ENCODE data around the gene WWC2. TPM values are rescaled to one million over a fixed set of nuclear protein-coding genes. Genes with fewer than 3 reads are reported as not detected.

Gene WWC2
- total and polyA plus RNA-seq, 9 donors = 9.4 to 43.0 (median 32.5) TPM

DNA sequence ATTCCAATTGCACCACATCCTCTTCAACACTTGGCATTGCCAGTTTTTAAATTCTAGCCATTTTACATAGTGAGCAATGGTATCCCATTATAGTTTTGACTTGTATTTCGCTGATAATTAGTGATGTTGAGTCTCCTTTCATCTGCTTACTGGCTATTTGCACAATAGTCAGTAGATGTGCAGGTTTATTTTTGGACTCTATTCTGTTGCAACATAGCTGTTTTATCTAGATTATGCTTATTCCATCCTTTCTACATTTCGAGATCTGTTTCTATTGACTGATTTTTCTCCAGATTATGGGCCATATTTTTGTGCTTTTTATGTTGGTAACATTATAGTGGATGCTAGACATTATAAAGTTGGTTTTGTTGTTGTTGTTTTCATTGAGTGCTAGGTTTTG, 106.1 kb downstream of the WWC2 start:
- Histone ChIP-seq H3K36me3 (no peaks in the 10 kb centered on the region), H3K27me3 (no peaks in the 10 kb centered on the region), H3K9me3 (no peaks in the 10 kb centered on the region), H3K27ac (no peak overlapping the region), H3K4me3 (no peak overlapping the region), H3K4me1 (ENCODE audit: insufficient read depth) (no peaks in the 10 kb centered on the region)
- WGBS, 3 donors = 39 to 77% (median 41%) methylated on average over 1 to 2 of the region's 2 CpGs
- DNase-seq = no peak
- intact Hi-C loops (cut with DNase I) = no loop called here
- TF ChIP-seq, protein P1, sequence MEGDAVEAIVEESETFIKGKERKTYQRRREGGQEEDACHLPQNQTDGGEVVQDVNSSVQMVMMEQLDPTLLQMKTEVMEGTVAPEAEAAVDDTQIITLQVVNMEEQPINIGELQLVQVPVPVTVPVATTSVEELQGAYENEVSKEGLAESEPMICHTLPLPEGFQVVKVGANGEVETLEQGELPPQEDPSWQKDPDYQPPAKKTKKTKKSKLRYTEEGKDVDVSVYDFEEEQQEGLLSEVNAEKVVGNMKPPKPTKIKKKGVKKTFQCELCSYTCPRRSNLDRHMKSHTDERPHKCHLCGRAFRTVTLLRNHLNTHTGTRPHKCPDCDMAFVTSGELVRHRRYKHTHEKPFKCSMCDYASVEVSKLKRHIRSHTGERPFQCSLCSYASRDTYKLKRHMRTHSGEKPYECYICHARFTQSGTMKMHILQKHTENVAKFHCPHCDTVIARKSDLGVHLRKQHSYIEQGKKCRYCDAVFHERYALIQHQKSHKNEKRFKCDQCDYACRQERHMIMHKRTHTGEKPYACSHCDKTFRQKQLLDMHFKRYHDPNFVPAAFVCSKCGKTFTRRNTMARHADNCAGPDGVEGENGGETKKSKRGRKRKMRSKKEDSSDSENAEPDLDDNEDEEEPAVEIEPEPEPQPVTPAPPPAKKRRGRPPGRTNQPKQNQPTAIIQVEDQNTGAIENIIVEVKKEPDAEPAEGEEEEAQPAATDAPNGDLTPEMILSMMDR (IDR thresholded peaks at IDR 0.05) = no peak
- TF ChIP-seq POLR2A (IDR thresholded peaks at IDR 0.05) (no peak), EP300 (IDR thresholded peaks at IDR 0.05) (no peak)

DNA sequence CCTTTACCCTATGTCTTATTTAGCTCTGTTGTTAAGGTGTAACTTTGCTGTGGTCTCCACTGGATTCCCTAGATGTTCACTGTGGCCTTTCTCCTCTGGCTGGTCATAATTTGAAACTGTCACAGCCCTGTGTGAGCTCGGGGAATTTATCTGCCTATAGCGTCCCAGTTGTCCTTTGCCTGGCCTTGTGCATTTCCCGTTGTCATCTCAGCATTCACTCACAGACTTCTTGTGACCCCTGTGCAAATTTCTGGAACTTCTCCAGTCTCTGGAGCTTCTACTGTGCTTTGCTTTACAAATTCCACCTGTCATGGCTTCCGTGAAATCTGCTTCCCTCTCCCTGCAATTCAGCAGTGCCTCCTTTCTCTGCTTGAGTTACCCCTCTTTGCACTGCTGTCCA, 106.7 kb downstream of the WWC2 start:
- DNase-seq = no peak
- TF ChIP-seq POLR2A (IDR thresholded peaks at IDR 0.05) (no peak), EP300 (IDR thresholded peaks at IDR 0.05) (no peak)
- TF ChIP-seq, protein P1 (IDR thresholded peaks at IDR 0.05) = no peak
- Histone ChIP-seq H3K27ac (no peak overlapping the region), H3K4me1 (ENCODE audit: insufficient read depth) (no peaks in the 10 kb centered on the region), H3K27me3 (no peaks in the 10 kb centered on the region), H3K9me3 (no peaks in the 10 kb centered on the region), H3K4me3 (no peak overlapping the region), H3K36me3 (no peaks in the 10 kb centered on the region)
- intact Hi-C loops (cut with DNase I) = no loop called here
- 41 to 54% (median 45%) methylated on average over 4 of the region's 4 CpGs for WGBS, 3 donors

DNA sequence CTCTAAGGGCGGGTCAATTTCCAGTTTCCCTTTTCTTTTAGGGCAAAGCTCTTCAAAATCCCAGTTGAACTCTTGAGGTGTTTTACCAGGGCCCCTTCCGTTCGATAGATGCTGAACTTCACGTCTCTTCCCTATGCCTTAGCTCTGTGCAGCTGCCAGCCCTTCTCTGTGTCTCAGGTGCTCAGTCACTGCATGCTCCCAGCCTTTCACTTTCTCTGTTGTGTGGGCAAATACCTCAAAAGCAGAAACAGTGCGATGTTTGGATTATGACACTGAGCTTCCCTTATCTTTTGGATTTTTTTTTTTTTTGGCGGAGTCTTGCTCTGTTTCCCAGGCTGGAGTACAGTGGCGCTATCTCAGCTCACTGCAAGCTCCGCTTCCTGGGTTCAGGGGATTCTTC, 112.5 kb downstream of the WWC2 start:
- Histone ChIP-seq H3K27me3 (no peaks in the 10 kb centered on the region), H3K27ac (no peak overlapping the region), H3K9me3 (no peaks in the 10 kb centered on the region), H3K4me1 (ENCODE audit: insufficient read depth) (no peaks in the 10 kb centered on the region), H3K36me3 (no peaks in the 10 kb centered on the region), H3K4me3 (no peak overlapping the region)
- intact Hi-C loops (cut with DNase I) = no loop called here
- no peak for DNase-seq
- TF ChIP-seq, protein P1 (IDR thresholded peaks at IDR 0.05) = no peak
- TF ChIP-seq POLR2A (IDR thresholded peaks at IDR 0.05) = no peak
- no peak for TF ChIP-seq EP300 (IDR thresholded peaks at IDR 0.05)
- WGBS, 3 donors = 95 to 97% (median 95%) methylated on average over 8 of the region's 8 CpGs

DNA sequence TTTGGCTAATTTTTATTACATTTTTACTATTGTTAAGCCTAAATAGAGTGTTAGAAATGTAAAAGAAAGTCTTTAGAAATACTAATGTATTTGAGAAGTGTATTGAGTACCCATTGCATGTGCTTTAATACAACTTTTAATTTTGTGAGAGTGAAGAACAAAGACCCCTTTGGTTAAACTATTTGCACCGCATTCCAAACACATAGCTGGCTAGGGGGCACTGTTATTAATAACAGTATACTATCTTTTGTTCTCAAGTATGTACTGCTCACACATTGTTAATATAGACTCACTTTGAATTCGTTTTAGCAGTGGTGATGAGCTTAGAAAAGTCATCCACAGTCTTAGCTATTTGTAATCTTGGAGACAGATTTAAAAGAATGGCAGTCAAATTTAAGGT, 114.9 kb downstream of the WWC2 start:
- H3K4me3 ChIP-seq = no peak overlapping the region
- TF ChIP-seq, protein P1 (IDR thresholded peaks at IDR 0.05) = no peak
- TF ChIP-seq EP300 (IDR thresholded peaks at IDR 0.05) = no peak
- no peak for TF ChIP-seq POLR2A (IDR thresholded peaks at IDR 0.05)
- no peak overlapping the region for H3K27ac ChIP-seq
- no peak for DNase-seq
- no peaks in the 10 kb centered on the region for H3K9me3 ChIP-seq
- no peaks in the 10 kb centered on the region for H3K27me3 ChIP-seq
- H3K36me3 ChIP-seq = no peaks in the 10 kb centered on the region
- 79 to 87% (median 82%) methylated on average over 2 of the region's 2 CpGs for WGBS, 3 donors
- H3K4me1 ChIP-seq (ENCODE audit: insufficient read depth) = no peaks in the 10 kb centered on the region
- intact Hi-C loops (cut with DNase I) = no loop called here
